Anterior cingulate cortex (tissue), 58 donors: ENCODE results near the gene PTS.
"Not testable (repeated sequence)": the region's sequence is repeated elsewhere in the genome, so short reads cannot be mapped to it uniquely, and the experiment has no call there.

Source experiments
- DNase-seq, 58 donors: peaks; one replicate each; lab custom pipeline; 2025; lab: John Stamatoyannopoulos, UW

PTS gene

GRCh38 chr11:112226062-112226830 is at the start of gene PTS:
Gene PTS (plus strand): TSS chr11:112226428. CDS start chr11:112226444, 16 bp downstream.
- peak in 57 of 58 donors; percentile 63 to 95 (median 87) for DNase-seq

GRCh38 chr11:112177589-112177988 is 48.6 kb upstream of the PTS start:
- no peak for DNase-seq

DNA sequence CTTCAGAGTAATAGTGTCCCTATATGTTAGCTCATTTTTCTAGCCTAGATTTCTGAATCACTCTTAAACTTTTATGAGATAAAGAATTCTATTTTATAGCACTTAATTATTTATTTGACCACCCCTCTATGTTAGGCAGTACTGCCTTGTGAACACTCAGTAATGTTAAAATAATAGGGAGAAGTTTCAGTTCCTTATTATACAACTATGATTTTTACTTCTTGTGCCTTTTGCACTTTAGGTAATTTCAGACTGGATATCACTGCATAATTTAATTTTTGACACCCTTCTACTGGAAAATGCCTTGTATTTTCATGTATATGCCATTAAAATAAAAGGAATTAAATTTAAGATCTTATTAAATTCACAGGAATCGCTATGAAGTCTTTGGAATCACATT is 47.8 kb upstream of the PTS start:
- DNase-seq: no peak

DNA sequence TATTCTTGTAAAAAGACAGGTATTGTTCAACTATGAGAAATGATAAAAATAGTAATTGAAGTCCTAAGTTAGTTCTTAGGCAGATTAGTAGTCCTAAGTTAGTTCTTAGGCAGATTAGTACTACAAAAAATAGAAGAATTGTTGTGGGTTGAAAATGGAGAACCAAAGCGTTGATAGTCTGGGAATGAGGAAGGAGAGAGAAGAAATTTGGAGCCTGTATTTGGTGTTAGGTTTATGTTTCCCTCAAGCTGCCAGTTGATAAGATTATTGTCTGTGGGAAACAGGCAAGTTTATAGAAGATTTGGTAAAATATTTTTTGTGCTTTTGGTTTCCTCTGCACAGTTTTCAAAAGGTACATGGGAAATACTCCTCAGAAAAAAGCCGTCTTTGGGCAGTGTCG is 47.3 kb upstream of the PTS start:
- no peak for DNase-seq

DNA sequence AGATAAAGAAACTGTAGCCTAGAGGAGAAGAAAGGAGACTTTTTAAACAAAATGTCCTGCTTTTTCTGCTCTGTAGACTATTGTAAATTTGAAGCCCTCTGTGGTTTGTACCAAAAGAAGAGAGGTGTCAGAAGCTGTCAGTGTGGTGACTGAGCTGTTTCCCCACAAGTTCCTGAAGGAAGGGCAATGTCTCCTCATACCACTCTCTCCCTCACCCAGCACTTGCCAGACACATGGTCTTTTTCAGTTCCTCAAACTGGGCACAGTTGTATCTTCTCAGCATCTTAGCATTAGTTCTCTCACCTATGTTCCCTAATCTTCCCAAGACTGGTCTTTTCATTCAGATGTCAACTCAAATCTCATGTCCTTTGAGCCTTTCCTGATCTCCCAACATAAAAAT is 46.6 kb upstream of the PTS start:
- DNase-seq: peak in 12 of 58 donors; percentile 4 to 25 (median 10)

GRCh38 chr11:112182867-112183266 is 43.4 kb upstream of the PTS start:
- no peak for DNase-seq

DNA sequence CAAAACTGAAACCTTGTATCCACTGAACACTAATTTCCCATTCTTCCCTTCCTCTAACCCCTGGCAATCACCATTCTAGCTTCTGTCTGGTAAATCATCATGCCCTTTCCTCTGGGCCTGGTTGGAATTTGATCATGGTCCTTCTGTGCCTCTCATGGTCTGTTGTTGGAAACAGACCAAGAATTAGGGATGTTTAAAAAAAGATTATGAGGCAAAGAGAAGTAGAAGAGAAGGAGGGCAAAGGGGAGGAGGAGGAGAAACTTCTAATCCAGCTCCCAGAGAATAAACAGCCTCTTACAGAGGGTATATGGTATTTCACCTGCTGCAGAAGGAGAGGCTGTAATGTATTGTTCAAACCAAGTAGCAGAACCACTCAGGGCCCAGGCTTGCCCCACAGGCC is 40.3 kb upstream of the PTS start:
- DNase-seq: no peak

DNA sequence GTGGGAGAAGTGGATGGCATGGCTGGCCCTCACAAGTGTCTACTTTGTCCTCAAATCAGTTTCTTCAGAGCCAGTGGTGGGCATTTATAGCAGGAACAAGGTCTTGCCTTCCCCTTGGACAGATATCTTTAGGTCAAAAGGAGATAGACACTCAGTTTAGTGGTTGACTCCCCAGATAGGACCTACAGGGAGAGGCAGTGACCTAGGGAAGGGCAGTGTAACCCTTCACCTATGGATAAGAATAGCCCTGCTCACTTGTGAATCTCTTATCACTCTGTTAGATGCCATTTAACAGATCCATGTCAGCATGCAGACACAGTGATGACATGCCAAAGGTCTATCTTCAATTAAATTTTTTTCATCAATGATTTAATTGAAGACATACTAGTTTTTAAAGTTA is 39.9 kb upstream of the PTS start:
- no peak for DNase-seq

- not testable (repeated sequence) for DNase-seq
Observed at GRCh38 chr11:112195113-112195512, 31.1 kb upstream of the PTS start.

DNA sequence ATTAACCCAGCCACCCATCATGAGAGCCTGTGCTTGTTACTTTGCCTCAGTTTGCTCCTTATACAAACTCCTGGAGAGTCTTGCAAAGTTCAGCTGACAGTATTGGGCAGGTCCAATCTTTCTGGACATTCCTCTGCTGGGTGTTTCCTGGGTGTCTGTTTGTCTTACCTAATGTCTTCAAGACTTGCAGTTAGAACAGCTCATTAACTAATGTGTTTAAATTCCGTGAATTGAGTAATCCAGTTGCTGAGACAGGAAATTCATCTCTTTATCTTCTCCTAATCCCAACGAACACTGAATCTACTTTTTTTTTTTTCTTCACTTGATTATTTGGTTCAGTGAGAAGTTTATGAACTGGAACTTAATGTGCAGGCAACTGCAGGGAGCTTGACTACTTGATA is 30.3 kb upstream of the PTS start:
- no peak for DNase-seq

DNA sequence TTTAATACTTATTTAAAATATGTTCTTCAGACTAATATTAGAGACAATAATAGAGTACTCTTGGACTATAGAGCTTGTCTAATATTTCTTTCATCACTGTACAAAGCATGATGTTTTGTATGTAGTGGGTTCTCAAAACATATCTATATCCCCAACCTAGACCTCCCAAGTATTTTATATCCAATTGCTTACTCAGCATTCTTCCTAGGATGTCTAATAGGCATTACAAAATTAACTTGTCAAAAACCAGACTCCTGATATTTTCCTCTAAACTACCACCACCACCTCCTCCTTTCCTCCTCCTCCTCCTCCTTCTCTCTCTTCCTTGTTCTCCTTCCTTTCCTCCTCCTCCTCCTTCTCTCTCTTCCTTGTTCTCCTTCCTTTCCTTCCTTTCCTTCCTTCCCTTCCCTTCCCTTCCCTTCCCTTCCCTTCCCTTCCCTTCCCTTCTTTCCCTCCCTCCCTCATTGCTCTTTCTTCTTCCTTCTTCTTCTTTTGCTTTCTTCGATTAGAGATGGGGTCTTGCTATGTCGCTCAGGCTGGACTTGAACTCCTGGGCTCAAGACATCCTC is 29.6 kb upstream of the PTS start:
- DNase-seq: no peak

DNA sequence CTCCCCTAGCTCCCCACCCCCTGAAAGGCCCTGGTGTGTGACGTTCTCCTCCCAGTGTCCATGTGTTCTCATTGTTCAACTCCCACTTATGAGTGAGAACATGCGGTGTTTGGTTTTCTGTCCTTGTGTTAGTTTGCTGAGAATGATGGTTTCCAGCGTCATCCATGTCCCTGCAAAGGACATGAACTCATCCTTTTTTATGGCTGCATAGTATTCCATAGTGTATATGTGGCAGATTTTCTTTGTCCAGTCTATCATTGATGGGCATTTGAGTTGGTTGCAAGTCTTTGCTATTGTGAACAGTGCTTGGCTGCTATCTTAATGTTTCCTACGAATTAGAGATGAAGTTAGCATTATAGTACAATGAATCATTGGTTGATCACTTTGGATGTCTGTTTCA is 27.1 kb upstream of the PTS start:
- not testable (repeated sequence) for DNase-seq

DNA sequence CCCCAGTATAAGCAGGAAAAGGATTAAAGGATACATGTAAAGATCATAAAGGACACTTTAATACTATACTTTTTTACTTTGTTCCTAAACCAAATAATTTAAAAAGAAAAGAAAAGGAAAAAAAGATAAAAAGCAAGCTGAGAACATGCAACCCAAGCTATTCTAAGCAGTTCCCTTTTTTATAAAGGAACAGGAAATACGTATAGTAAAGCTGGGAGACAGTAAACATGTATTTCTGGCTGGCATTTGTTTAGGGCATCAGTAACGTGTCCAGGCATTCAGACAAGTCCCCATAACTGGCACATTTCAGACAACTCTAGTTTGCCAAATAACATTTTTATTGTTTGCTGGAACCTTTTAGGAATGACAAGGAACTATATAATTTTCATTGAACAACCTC is 26.0 kb upstream of the PTS start:
- DNase-seq: no peak

DNA sequence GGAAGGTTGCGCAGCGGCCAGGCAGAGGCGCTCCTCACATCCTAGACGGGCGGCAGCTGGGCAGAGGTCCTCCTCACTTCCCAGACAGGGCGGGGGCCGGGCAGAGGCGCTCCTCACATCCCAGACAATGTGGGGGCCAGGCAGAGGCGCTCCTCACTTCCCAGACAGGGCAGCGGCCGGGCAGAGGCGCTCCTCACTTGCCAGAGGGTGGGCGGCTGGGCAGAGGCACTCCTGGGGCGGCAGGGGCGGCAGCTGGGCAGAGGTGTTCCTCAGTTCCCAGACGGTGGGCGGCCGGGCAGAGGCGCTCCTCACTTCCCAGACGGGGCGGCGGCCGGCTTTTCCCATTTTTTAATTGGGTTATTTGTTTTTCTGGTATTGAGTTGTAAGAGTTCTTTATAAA is 20.2 kb upstream of the PTS start:
- no peak for DNase-seq

- no peak for DNase-seq
Observed at GRCh38 chr11:112210890-112211289, 15.3 kb upstream of the PTS start.

GRCh38 chr11:112211536-112211935 is 14.7 kb upstream of the PTS start:
- DNase-seq: no peak

DNA sequence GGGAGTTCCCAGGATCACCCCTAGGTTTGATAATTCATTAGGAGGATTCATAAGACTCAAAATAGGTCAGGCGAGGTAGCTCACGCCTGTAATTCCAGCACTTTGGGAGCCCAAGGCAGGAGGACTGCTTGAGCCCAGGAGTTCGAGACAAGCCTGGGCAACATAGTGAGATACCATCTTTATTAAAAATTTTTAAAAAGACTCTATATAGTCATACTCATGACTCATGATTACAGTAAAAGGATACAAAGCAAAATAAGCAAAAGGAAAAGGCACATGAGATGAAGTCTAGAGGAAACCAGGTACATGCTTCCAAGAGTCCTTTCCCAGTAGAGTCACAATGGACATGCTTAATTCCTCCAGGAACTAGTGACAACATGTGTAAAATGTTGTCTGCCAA is 13.9 kb upstream of the PTS start:
- DNase-seq: no peak

DNA sequence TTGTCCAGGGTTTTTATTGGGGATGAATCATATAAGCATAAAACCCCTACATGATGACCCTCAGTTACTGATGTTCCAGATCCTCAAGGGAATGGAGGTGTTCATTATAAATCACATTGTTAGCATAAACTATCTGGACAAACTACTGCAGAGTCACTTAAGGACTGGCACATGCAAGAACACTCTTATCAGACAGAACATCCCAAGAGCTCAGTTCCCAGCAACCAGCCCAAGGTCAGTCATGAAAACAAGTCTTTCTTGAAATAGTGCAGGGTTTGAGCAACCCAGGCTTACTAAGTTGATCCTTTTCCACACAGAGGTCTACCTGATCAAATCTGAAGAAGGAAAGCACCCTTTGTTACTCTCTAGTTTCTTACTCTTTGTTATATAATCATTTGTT is 13.5 kb upstream of the PTS start:
- no peak for DNase-seq

GRCh38 chr11:112213753-112214152 is 12.5 kb upstream of the PTS start:
- DNase-seq: no peak

DNA sequence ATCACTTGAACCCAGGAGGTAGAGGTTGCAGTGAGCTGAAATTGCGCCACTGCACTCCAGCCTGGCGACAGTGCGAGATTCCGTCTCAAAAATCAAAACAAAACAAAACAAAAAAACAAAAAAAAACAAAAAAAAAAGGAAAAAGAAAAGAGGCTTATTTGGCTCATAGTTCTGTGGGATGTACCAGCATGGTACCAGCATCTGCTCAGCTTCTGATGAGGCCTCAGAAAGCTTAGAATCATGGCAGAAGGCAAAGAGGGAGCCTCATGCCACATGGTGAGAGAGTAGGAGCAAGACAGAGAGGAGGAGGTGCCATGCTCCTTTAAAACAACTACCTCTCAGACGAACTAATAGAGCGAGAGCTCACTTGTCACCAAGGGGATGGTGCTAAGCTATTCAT is 10.6 kb upstream of the PTS start:
- no peak for DNase-seq

- DNase-seq: no peak
Observed at GRCh38 chr11:112216561-112217105, 9.6 kb upstream of the PTS start.
